Activated CD4-positive, alpha-beta T cell treated with anti-CD3 and anti-CD28 coated beads, Interleukin-2, amount 50 U/mL, for 1 hour (primary cell): ENCODE measurements around the gene ZBTB24.

Experiments
- DNase-seq: peaks from one replicate; pipeline ENCODE4 v3.0.0-alpha.2; 2020

ZBTB24 gene

DNA sequence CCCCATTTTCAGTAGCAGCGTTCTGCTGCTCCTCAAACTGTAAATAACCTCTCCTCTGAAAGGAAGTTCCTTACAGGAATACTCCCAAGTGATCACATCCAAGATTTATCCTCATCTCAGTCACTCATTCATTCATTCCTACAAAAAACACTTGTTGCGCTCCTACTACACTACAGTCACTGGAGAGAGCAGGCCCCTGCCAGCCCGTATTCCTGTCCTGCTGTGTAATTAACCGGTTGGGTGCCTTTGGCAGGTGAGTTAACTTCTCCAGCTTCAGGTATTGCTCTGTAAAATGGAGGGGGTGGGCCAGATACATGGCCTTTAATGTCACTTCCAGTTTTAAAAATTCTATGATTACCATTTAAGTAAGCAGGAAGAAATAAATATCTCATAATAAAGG is 15.0 kb upstream of the ZBTB24 start:
- no peak for DNase-seq

DNA sequence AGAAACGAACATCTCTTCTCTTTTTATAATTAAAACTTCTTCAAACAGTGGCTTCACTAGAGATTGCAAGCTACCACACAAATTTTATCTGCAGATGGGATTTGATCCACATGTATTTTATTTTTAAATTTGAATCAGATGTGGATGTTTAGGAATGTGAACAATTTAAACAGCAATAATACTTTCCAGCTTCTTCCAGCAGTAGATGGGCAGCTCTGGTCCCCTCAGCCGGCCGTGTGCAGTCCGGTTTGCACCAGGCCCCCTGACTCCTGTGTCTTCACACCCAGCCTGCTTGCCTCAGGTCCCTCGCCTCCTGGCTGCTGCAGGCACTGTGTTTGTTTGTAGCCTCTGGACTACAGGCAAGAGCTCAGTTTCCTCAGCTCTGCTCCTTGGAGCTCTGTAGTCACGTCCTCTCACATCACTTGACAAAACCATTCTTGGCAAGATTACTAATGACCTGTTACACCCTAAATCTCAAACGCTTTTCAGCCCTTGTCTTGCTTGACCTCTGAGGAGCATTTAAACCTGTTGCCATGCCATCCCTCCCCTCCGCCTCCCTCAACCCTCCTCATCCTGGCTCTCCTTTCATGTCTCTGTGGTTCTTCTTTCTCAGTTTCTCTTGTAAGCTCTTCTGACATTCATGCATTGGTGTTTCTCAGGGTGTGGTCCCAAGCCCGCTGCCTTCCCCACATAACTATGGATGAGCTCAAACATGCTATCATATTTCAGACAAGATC is 13.2 kb upstream of the ZBTB24 start:
- DNase-seq: no peak

DNA sequence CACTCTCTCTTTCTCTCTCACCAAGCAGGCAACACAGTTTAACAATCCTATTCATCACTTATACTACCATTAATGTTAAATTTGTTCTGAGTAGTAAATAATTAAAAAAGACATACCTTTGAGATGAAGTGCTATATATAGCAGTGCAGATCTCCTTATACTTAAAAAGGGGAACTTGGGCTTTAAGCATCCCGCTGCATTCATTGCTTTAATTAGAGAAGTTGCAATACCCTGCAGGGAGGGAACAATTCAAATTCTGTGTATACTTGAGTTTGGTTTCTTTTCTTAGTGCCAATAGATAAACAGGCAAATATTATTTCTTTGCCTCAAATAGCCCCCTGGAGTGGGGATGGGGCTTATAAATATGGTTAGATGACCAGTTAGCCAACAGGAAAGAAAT is 10.8 kb upstream of the ZBTB24 start:
- DNase-seq: no peak

DNA sequence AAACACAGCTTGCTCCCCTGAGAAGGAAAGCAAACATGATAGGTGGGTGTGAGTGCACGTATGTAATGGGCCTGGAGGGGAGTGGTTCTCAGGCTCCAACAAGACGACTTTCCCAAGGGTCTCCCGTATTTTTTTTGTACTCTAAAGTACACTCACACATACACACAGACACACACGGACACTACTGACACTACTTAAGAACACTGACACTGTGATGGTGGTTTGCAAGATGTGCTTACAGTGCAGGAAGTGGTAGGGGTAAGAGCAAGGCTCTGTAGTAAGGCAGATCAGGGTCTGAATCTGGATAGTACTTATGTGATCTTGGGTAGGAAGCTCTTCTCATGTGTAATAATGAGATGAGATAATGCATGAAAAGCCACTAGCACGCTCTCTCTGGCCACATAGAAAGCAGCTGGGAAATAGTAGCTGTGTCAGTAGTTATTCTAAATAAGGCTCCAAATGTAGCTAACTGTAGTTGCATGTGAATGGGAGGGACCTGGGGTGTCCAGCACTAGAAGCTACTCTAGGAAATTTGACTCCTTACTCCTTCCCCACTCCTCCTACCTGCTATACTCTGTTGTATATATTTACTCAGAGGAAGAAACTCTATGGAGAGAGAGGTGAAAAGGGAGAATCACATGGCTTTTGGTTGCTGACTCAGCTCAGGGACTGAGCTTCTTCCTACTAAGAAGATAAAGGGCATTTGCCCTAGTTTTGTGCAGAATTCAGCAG is 8.4 kb upstream of the ZBTB24 start:
- no peak for DNase-seq

DNA sequence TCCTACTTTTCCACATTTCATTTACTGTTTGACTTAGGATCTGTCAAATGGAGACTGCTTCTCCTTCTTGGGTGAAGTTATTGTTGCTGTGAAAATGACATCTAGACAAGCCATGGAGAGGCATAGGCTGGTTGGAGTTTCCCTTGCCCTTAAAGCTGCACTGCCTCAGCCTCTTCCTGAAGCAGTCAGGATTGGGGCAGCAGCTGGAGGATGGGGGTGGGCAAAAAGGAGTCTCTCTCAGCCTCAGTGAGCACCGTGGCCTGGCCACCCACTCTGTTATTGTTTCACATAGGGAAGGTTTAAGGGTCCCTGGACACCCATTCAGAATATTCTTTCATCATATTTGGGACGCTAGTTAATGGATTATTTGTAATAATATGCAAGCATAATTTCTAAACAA is 7.7 kb upstream of the ZBTB24 start:
- no peak for DNase-seq

DNA sequence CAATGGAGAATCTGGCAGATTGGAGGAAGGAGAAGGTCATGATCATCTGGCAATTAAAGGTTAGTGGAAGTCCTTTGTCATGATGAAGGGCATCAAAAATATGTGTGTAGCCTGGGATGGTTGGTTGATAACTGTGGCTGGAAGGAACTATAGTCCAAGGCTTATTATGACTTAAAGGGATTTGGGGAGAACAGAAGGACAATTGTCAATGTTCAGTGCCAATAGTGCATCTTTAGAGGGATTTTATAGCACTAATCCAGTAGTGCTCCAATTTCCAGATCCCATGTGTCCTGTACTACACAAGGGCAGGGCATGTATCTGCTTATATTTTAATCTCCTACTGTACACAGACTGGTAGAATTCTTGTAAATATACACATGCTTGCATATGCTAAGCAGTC is 5.0 kb upstream of the ZBTB24 start:
- DNase-seq: no peak

DNA sequence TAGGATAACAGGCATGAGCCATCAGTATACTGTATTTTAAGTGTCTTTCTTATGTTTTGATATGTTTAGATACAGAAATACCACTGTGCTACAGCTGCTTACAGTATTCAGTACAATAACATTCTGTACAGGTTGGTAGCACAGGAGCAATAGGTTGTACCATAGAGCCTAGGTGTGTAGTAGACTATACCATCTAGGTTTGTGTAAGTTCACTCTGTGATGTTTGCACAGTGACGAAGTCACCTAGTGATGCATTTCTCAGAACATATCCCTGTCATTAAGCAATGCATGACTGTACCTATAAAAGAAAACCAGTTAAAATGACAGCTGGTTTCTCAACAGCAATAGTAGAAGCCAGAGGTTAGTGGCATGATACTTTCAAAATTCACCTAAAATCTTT is 3.0 kb upstream of the ZBTB24 start:
- DNase-seq: no peak

DNA sequence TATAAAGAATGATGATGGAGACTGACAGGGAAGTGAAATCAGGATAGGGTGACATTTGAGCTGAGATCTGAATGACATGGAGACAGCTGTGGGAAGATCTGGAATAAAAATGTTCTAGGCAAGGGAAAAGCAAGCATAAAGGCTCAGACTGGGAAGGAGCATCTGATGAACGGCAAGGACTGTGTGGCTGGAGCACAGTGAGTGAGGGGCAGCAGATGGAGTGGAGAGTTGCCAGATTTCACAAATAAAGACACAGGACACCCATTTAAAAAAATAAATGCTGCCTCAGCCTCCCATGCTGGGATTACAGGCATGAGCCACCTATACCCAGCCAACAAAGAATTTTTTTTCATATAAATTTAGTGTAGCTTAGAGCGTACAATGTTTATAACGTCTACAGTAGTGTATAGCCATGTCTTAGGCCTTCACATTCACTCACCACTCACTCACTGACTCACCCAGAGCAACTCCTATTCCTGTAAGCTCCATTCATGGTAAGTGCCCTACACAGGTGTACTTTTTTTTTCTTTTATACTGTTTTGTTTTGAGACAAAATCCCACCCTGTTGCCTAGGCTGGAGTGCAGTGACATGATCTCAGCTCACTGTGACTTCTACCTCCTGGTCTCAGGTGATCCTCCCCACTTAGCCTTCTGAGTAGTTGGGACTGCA is 2.4 kb upstream of the ZBTB24 start:
- DNase-seq: no peak

DNA sequence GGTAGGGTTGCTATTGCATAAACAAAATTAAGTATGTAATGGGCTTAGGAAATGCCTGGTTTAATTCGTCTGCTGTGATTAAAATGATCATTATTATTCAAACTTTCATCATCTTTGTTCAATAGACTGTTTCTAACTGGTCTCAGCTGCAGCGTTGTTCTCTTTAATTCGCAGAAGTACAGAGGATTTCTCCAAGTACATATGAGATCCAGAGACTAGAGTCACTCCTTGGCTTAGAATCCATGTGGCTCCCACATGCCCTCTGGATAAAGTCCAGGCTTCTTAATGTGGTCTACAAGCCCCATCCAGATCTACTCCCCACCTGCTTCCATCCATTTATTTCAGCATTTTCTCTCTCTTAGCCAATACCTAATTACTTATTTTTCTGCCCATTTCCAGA is 1.1 kb upstream of the ZBTB24 start:
- DNase-seq: no peak

DNA sequence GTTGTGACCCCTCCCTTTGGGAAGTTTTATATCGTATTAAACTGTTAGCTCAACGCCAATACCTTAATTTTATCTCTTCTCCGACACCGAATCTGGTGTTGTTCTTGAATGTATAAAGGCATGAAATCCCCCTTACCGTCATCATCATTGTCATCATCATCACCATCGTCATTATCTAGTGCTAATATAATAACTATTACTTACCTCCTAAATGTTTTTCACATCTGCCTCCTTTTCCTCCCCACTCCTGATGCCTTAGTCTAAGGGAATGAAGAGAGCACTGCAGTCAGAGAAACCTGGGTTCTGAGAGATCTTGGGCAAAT is 677 bp upstream of the ZBTB24 start:
- DNase-seq: no peak

DNA sequence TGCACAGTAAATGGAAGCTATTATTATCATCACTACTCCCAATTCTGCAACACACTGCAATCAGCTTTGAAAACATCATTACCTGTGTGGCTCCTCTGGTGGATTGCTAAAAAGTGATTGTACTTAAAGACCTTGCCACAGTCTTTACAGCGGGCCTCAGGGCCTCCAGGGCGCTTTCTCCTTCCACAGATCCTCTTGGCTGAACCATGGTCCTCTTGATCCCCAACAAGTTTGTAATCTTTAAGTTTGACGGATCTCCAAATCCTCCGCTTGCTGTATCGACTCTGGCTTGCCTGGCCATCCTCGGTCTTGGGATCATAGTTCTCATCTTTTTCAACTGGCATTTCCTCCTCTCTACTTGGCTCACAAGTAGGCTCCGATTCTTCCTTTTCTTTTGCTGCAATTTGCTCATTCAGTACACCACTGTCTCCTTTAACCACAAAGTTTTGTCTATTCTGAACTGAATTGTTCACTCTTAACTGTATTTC is 2.0 kb downstream of the ZBTB24 start:
- DNase-seq: no peak

DNA sequence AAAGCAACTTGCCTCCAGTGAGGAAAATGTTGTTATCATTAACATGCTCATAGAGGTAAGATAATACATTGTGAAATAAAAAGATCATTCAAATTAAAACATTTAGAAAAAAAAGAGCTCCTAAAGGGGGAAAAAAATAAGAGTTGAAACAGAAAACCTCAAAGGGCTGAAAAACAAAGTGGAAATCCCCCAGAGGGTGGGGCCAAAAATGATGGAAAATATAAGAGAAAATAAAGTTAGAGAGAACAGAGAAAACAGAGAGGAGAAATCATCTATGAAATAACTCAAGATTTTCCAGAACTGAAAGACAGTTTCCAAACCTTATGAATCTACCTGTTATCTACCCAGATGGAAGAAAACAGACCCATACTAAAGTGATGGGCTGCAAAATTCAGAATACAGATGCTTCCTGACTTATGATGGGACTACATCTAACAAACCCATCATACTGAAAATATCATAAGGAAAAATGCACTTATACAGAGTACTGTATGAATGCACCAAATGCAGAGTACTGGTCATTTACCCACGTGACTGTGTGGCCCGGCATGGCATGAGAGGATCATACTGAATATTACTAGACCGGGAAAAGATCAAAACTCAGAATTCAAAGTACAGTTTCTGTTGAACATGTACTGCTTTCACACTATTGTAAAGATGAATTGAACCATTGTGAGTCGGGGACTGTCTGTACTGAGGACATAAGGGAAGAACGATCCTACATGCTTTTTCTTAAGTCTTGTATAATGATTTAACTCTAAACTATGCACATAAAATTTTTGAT is 4.0 kb downstream of the ZBTB24 start:
- no peak for DNase-seq

DNA sequence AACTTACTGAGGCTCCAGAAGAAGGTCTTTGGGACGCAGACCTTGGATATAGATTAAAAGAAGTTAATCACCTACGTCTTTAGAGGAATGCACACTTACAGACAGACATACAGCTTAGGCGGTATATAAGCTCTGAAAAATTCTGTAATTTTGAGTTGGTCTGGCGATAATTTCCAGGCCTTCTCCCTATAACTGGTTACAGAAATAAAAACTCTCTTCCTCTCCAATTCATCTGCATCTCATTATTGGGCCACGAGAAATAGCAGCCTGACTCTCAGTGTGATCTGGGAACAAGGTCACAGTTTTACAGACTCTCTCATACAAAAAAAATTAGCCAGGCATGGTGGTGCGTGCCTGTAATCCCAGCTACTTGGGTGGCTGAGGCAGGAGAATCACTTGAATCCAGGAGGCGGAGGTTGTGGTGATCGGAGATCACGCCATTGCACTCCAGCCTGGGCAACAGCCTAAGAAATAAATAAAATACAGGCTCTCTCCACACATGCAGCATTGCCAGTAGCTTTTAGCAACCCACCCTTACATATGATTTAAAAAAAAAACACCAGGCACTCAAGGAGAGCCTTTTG is 4.7 kb downstream of the ZBTB24 start:
- DNase-seq: no peak

DNA sequence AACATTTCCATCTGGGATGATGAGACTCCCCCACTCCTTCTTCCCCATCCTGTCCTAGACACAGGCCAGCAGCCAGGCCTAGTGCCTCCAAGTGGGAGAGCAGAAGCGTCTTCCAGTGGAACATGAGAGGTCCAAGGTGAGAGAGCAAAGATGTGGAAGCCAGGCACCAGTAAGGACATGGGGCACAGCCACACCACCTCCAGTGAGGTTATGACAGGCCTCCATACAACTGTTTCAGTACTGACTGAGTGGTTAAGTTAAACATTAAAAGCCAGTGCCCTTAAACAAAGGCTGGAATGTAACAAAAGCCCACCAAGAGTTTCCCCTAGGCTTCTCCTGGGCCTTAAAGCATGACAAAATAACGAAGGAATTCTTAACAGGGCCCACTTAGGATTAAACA is 5.3 kb downstream of the ZBTB24 start:
- no peak for DNase-seq

DNA sequence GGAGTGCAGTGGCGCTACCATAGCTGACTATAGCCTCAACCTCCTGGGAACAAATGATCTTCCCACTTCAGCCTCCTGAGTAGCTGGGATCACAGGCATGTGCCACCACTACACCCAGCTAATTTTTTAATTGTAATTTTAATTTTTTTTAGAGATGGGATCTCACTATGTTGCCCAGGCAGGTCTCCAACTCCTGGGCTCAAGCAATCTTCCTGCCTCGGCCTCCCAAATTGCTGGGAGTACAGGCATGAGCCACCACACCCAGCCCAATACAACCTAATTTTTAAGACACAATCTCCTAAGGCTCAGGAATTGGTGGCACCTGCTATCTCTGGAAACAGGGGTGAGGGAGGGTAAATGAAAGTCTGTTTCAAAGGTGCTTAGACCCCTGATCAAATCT is 5.8 kb downstream of the ZBTB24 start:
- no peak for DNase-seq

DNA sequence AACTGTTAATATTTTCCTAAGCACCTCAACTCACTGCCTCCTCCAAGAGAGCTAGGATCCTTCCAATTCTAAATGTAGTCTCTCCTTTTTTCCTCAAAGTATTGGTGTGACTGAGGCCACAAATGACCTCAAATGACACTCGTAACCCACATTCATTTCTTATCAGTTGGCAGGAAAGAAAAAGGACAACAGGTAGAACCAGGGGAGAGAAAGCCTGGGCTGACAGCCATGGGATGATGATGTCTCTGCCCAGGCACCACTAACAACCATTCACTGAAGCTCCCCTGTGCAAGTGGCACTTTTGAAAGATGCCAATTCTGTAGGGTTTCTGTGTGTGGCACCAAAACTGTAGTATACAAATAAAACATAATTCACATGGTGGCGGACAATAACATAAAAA is 7.4 kb downstream of the ZBTB24 start:
- no peak for DNase-seq

DNA sequence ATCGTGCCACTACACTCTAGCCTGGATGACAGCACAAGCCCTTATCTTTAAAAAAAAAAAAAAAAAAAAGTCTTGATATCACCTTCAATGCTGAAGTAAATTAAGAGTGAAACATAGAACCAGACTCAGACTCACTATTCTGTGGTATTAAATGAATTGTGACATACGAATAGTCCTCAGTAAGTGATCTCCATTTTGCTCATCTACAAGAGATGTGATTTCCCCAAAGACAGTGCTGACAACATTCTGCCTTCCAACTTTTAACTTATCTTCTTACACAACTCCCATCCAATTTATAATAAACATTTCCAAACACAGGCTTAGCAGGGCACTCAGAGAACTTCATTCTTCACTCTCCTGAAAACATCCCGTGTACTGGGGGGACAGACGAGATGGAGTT is 8.0 kb downstream of the ZBTB24 start:
- DNase-seq: no peak

DNA sequence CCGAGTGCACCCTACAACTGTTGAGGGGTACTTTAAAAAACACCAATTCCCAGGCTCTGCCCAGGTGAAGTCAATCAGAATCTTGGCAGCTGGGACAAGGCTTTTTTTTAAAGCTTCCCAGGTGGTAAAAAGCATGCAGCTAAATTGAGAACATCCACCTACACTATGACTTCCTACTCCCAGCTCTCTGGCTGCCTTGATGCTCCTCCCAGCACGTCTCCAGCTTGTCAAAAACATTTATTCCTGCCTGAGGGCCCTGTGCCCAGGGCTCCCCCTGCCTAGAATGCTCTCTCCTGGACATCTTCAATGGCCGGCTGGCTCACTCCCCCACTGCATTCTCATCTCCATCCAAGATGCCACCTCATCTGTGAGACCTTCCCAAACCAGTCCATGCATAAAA is 9.9 kb downstream of the ZBTB24 start:
- no peak for DNase-seq

DNA sequence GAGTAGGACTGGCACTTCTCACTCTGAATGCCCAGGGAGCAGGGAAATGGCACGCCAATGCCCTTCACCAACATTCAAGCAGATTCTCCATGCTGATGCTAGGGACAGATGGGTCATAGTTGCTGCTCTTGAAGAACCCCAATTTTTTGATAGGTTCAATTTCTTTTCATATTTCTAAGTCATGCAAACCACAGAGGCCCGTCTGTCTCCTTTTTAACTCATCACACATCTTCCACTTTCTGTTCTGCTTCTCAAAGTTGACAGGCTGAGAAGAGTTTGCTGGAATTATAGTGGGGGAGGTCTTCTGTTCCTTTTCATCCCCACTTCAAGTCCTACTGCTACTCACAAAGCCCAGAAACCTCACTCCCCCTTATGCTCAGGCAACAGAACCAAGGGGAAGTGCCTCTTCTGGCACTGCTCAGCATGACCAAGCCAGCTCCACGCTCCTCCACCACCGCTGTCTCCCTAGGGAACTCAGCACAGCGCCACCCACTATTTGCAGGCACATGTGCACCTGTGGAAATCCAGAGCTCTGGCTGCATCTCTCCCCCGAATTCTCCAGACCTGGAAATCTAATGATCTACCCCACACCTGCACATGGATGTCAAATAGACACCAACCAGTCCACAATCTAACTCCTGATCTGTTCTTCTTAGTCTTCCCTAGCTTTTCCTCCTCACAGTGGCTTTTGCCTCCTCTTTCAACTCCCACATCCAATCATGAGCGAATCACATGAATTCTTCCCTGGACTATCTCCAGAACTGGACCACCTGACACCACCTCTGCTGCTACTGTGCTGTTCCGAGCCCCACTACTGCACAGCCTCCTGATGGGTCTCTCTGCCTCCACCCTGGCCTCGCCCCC is 10.7 kb downstream of the ZBTB24 start:
- DNase-seq: no peak

DNA sequence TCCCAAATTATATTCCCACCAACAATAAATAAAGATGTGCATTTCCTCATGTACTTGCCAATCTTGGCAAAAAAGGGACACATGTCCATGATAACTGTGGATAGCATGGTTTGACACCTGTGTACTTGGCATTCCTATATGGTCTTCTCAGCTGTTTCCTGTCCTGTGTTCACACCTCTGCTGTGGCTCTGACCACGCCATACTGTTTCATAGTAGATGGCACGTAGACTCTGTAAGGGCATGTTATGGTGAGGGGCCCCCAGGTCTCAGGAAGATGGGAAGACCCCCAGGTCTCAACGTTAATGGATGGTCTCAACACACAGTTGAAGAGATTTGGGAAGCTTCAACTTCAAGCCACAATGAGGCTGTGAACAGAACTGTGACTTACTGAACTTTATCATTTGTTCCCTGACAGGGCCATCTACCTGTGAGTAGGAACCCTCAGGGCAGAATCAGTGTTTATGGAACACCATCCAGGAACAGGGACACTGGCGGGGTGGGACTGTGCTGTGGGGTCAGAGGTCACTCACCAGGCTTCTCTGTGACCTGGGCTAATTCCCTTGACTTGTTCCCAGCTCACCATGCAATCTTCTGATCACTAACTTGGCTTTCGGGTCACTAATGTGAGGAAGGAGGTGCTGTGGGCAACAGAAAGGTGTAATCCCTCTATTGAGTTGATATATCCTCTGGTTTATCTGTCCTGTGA is 11.8 kb downstream of the ZBTB24 start:
- DNase-seq: no peak

DNA sequence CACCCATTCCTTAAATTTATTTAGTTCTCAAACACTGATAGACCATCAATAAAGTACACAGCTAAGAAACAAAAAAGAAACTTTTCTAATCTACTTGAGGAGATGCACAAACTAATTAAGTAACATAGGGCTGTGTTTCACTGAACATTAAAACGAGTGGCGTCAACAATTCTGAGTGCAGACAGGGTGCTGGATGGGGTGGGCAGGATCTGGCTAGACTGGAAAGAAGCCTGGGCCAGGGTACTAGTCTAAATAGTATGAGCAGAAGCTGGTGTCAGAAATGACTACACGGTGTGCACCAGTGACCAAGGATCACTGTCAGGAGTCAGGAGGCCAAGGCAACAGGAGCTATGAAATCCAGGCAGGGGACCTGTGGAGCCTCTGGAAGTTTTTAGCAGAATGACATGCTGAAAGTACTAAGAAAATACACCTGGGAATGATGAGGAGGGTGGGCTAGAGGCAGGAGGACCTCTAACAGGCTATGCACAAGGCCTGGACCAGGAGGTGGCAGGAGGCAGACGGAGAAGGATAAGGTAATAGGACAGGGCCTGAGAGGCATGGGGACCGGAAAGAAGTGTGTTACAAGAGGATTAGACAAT is 13.3 kb downstream of the ZBTB24 start:
- no peak for DNase-seq
